ENCODE results near the gene SLC6A3.
"Not testable (repeated sequence)": the region's sequence is repeated elsewhere in the genome, so short reads cannot be mapped to it uniquely, and the experiment has no call there.

SLC6A3 gene

GRCh38 chr5:1385395-1386273, 59.6 kb downstream of the SLC6A3 start:
- no peak for DNase-seq

GRCh38 chr5:1384521-1384920, 60.7 kb downstream of the SLC6A3 start:
- DNase-seq: no peak

GRCh38 chr5:1383886-1384401, 61.3 kb downstream of the SLC6A3 start:
- DNase-seq: no peak

- DNase-seq: no peak
These were observed 61.9 kb downstream of the SLC6A3 start for GRCh38 chr5:1383344-1383743.

- no peak for DNase-seq
These were observed 63.0 kb downstream of the SLC6A3 start for GRCh38 chr5:1382248-1382700.

GRCh38 chr5:1381370-1382247, 63.6 kb downstream of the SLC6A3 start:
- DNase-seq: no peak

- no peak for DNase-seq
These were observed 64.3 kb downstream of the SLC6A3 start for GRCh38 chr5:1380910-1381309.

- DNase-seq: no peak
These were observed 65.0 kb downstream of the SLC6A3 start for GRCh38 chr5:1380011-1380817.

- DNase-seq: no peak
These were observed 66.2 kb downstream of the SLC6A3 start for GRCh38 chr5:1378866-1379659.

GRCh38 chr5:1378096-1378495, 67.1 kb downstream of the SLC6A3 start:
- no peak for DNase-seq

- DNase-seq: no peak
These were observed 68.3 kb downstream of the SLC6A3 start for GRCh38 chr5:1376981-1377380.

- DNase-seq: no peak
These were observed 69.1 kb downstream of the SLC6A3 start for GRCh38 chr5:1375871-1376810.

GRCh38 chr5:1374679-1375055, 70.6 kb downstream of the SLC6A3 start:
- DNase-seq: no peak

GRCh38 chr5:1374030-1374678, 71.1 kb downstream of the SLC6A3 start:
- DNase-seq: no peak

- not testable (repeated sequence) for DNase-seq
These were observed 73.3 kb downstream of the SLC6A3 start for GRCh38 chr5:1371972-1372342.

- DNase-seq: no peak
These were observed 73.8 kb downstream of the SLC6A3 start for GRCh38 chr5:1371218-1371971.

- no peak for DNase-seq
These were observed 75.2 kb downstream of the SLC6A3 start for GRCh38 chr5:1370006-1370405.

GRCh38 chr5:1368756-1369155, 76.5 kb downstream of the SLC6A3 start:
- no peak for DNase-seq

GRCh38 chr5:1368236-1368635, 77.0 kb downstream of the SLC6A3 start:
- DNase-seq: no peak

Data from NCI-H1105 (cell line).